ENCODE measurements around the gene NACA2. TPM values are rescaled to one million over a fixed set of nuclear protein-coding genes. Genes with fewer than 3 reads are reported as not detected.

Gene NACA2
- total and polyA plus RNA-seq, 4 donors: 0.08 to 0.32 TPM; not detected in 2

GRCh38 chr17:61555127-61555566, 35.9 kb downstream of the NACA2 start:
- no peak overlapping the region for H3K4me3 ChIP-seq (ENCODE audit: low read depth in 1 of 3, low read length in 3 of 3)
- TF ChIP-seq RAD21 (IDR thresholded peaks at IDR 0.05) (no peak), FOXA1 (IDR thresholded peaks at IDR 0.05) (no peak), YY1 (IDR thresholded peaks at IDR 0.05) (no peak), EGR1 (IDR thresholded peaks at IDR 0.05; ENCODE audit: low read depth in 2 of 2) (no peak), HNF4G (IDR thresholded peaks at IDR 0.05) (no peak), REST (IDR thresholded peaks at IDR 0.05) (no peak), ZBTB33 (IDR thresholded peaks at IDR 0.05) (no peak), NR2F2 (IDR thresholded peaks at IDR 0.05) (no peak), HNF4A (conservative IDR thresholded peaks at IDR 0.05) (no peak), JUND (IDR thresholded peaks at IDR 0.05) (no peak), RXRA (IDR thresholded peaks at IDR 0.05) (no peak), SP1 (IDR thresholded peaks at IDR 0.05) (no peak), FOXA2 (IDR thresholded peaks at IDR 0.05) (no peak), ATF3 (IDR thresholded peaks at IDR 0.05) (no peak), CTCF (IDR thresholded peaks at IDR 0.05; ENCODE audit: low read depth, low read length, missing input control) (no peak), MAX (IDR thresholded peaks at IDR 0.05) (no peak), GABPA (IDR thresholded peaks at IDR 0.05 in 1 of 2, conservative IDR thresholded peaks at IDR 0.05 in 1 of 2) (no peak)
- H3K27me3 ChIP-seq (ENCODE audit: control insufficient read depth in 4 of 4, insufficient read depth in 4 of 4, low read length in 3 of 4): peaks cover 0 to 2% (median 0%) of the 10 kb centered on the region in 4 donors
- no peaks in the 10 kb centered on the region for H3K9me3 ChIP-seq (ENCODE audit: control insufficient read depth in 4 of 4, low read length in 3 of 4)
- no peaks in the 10 kb centered on the region for H3K36me3 ChIP-seq (ENCODE audit: control insufficient read depth in 4 of 4, insufficient read depth in 3 of 4, low read depth in 1 of 4, low read length in 3 of 4)
- H3K27ac ChIP-seq (ENCODE audit: low read depth in 1 of 2, low read length in 2 of 2): no peak overlapping the region
- DNase-seq (ENCODE audit: low spot score): no peak
- 57% methylated on average over 7 of the region's 7 CpGs for WGBS
- H3K9ac ChIP-seq (ENCODE audit: low read depth in 1 of 2, low read length in 2 of 2): no peak overlapping the region
- no peaks in the 10 kb centered on the region for H3K4me1 ChIP-seq (ENCODE audit: control insufficient read depth in 4 of 4, insufficient read depth in 4 of 4, low read length in 3 of 4)
